Uterus (tissue), 4 donors: ENCODE data around the gene USP10. TPM values are rescaled to one million over a fixed set of nuclear protein-coding genes. Genes with fewer than 3 reads are reported as not detected.

Experiments used
- DNase-seq, 2 donors: peaks; one replicate each; pipeline ENCODE4 v3.0.0-alpha.2; 2019 to 2020
- H3K27ac ChIP-seq, 2 donors: fragments of 200-600 bp; sonication (generic); 1 replicate in 1 of 2; 2 replicates in 1 of 2; pipeline ENCODE4 v1.5.1; 2016 to 2018
- H3K27me3 ChIP-seq, 2 donors: fragments of 200-600 bp; sonication (generic); one replicate each; pipeline ENCODE4 v1.5.1; 2018 to 2019; ENCODE audit warnings: control low read depth in 1 of 2
- H3K36me3 ChIP-seq, 2 donors: fragments of 200-600 bp; sonication (generic); one replicate each; pipeline ENCODE4 v1.5.1; 2019; ENCODE audit warnings: control low read depth in 1 of 2
- H3K4me1 ChIP-seq, 2 donors: fragments of 200-600 bp; sonication (generic); one replicate each; pipeline ENCODE4 v1.5.1; 2018 to 2019; ENCODE audit warnings: control low read depth in 1 of 2
- H3K4me3 ChIP-seq, 2 donors: fragments of 200-600 bp; sonication (generic); 1 replicate in 1 of 2; 2 replicates in 1 of 2; pipeline ENCODE4 v1.5.1; 2018 to 2019; ENCODE audit warnings: mild to moderate bottlenecking in 1 of 2
- H3K9me3 ChIP-seq, 2 donors: fragments of 200-600 bp; sonication (generic); one replicate each; pipeline ENCODE4 v1.5.1; 2019; ENCODE audit warnings: control low read depth in 1 of 2
- CTCF ChIP-seq, 4 experiments: fragments of 200-600 bp in 2 of 4; fragments of 450-650 bp in 2 of 4; sonication (generic) in 2 of 4; IDR thresholded peaks; one replicate each; pipeline ENCODE4 v1.5.1; 2016 to 2019; ENCODE audit warnings: antibody characterized with exemption in 4 of 4, mild to moderate bottlenecking in 2 of 4, moderate library complexity in 1 of 4
- POLR2A ChIP-seq, 2 donors: fragments of 450-650 bp; IDR thresholded peaks; one replicate each; pipeline ENCODE4 v1.6.1; 2016; ENCODE audit warnings: antibody characterized with exemption in 2 of 2, mild to moderate bottlenecking in 1 of 2, moderate library complexity in 1 of 2
- intact Hi-C: fragments of 100-400 bp; cut with DNase I; formaldehyde crosslinking; loops from one replicate; pipeline ENCODE4 v1.15.1; 2023; ENCODE audit warnings: low total_unique reads
- total RNA-seq, 4 donors: library from RNA; depleted of rRNA in 3 of 4; stranded (reverse); fragments of >200 nt in 3 of 4; gene quantifications; one replicate each; pipeline versions ENCODE4 v1.1.0 to v1.2.4, GENCODE V29; 2014 to 2023
- donor health status: DM: yes; HTN: yes; CAD: no.

Gene USP10
- total RNA-seq, 4 donors from 2014 or later = 12.6 to 83.3 (median 44.2) TPM

- no peak for DNase-seq
- no peak for TF ChIP-seq CTCF (IDR thresholded peaks at IDR 0.05)
- TF ChIP-seq POLR2A (IDR thresholded peaks at IDR 0.05) = no peak
- H3K4me1 ChIP-seq = no peaks in the 10 kb centered on the region
- no peaks in the 10 kb centered on the region for H3K36me3 ChIP-seq
- H3K4me3 ChIP-seq = no peak overlapping the region
- intact Hi-C loops = no loop called here
- H3K9me3 ChIP-seq = no peaks in the 10 kb centered on the region
- no peak overlapping the region for H3K27ac ChIP-seq
- H3K27me3 ChIP-seq = no peaks in the 10 kb centered on the region
These were observed 90.5 kb downstream of the USP10 start for GRCh38 chr16:84790301-84790700.

- TF ChIP-seq POLR2A (IDR thresholded peaks at IDR 0.05) (no peak), CTCF (IDR thresholded peaks at IDR 0.05) (no peak)
These were observed 91.3 kb downstream of the USP10 start for GRCh38 chr16:84791088-84791487.

GRCh38 chr16:84791501-84791900 is 91.7 kb downstream of the USP10 start:
- TF ChIP-seq POLR2A (IDR thresholded peaks at IDR 0.05) = no peak
- no peak for TF ChIP-seq CTCF (IDR thresholded peaks at IDR 0.05)
- Histone ChIP-seq H3K4me1 (no peaks in the 10 kb centered on the region), H3K4me3 (no peak overlapping the region), H3K27ac (no peak overlapping the region), H3K27me3 (no peaks in the 10 kb centered on the region), H3K9me3 (no peaks in the 10 kb centered on the region), H3K36me3 (no peaks in the 10 kb centered on the region)
- intact Hi-C loops = no loop called here
- DNase-seq = no peak

More at GRCh38 chr16:84791088-84791487, 91.3 kb downstream of the USP10 start:
- H3K27me3 ChIP-seq = no peaks in the 10 kb centered on the region
- H3K27ac ChIP-seq = no peak overlapping the region
- no peaks in the 10 kb centered on the region for H3K36me3 ChIP-seq
- intact Hi-C loops = no loop called here
- H3K4me1 ChIP-seq = no peaks in the 10 kb centered on the region
- DNase-seq = no peak
- H3K4me3 ChIP-seq = no peak overlapping the region
- no peaks in the 10 kb centered on the region for H3K9me3 ChIP-seq

- H3K36me3 ChIP-seq = no peaks in the 10 kb centered on the region
- no peak overlapping the region for H3K4me3 ChIP-seq
- H3K27ac ChIP-seq = peak overlapping the region; percentile 78 to 80
- H3K27me3 ChIP-seq = no peaks in the 10 kb centered on the region
- no peaks in the 10 kb centered on the region for H3K4me1 ChIP-seq
- H3K9me3 ChIP-seq = no peaks in the 10 kb centered on the region
- no peak for TF ChIP-seq CTCF (IDR thresholded peaks at IDR 0.05)
- TF ChIP-seq POLR2A (IDR thresholded peaks at IDR 0.05) = no peak
- no peak for DNase-seq
- intact Hi-C loops = no loop called here
These were observed 94.4 kb downstream of the USP10 start for GRCh38 chr16:84794186-84794585.

- no peak overlapping the region for H3K4me3 ChIP-seq
- peak overlapping the region; percentile 78 to 80 for H3K27ac ChIP-seq
- DNase-seq = no peak
These were observed 94.8 kb downstream of the USP10 start for GRCh38 chr16:84794626-84795025.

More at GRCh38 chr16:84794626-84795025, 94.8 kb downstream of the USP10 start:
- Histone ChIP-seq H3K4me1 (no peaks in the 10 kb centered on the region), H3K36me3 (no peaks in the 10 kb centered on the region), H3K9me3 (no peaks in the 10 kb centered on the region), H3K27me3 (no peaks in the 10 kb centered on the region)
- TF ChIP-seq CTCF (IDR thresholded peaks at IDR 0.05) (no peak), POLR2A (IDR thresholded peaks at IDR 0.05) (no peak)
- intact Hi-C loops = no loop called here
